PC-9 (cell line): ENCODE results near the gene CAVIN1. TPM values are rescaled to one million over a fixed set of nuclear protein-coding genes. Genes with fewer than 3 reads are reported as not detected.
"Not testable (repeated sequence)": the region's sequence is repeated elsewhere in the genome, so short reads cannot be mapped to it uniquely, and the experiment has no call there.

Experiments used
- BruUV-seq: library from RNA; stranded (reverse); fragments of 400-500 nt; replicated peaks from 2 replicates; lab custom pipeline; 2021; lab: Mats Ljungman, UMichigan
- CTCF ChIA-PET: fragments of 300-600 bp; sonication (Branson Sonifier 250); formaldehyde crosslinking; loops from one replicate; lab custom pipeline; 2022; ENCODE audit warnings: antibody characterized with exemption; lab: Charles Lee
- POLR2A ChIA-PET: fragments of 300-600 bp; sonication (Branson Sonifier 250); formaldehyde crosslinking; loops from one replicate; lab custom pipeline; 2022; ENCODE audit warnings: antibody characterized with exemption; ENCODE audit not compliant: unreplicated experiment; lab: Charles Lee
- DNase-seq, 2 experiments: peaks; one replicate each; pipeline versions ENCODE4 v3.0.0 to v3.0.0-alpha.2; 2015 to 2022; ENCODE audit warnings: mixed read lengths in 1 of 2
- H2AFZ ChIP-seq: fragments of 200-600 bp; sonication (generic); 2 replicates; pipeline ENCODE4 v1.8.1; 2017; ENCODE audit warnings: antibody characterized with exemption
- H3F3A ChIP-seq: fragments of 200-600 bp; sonication (generic); 2 replicates; pipeline ENCODE4 v1.8.1; 2017; ENCODE audit warnings: antibody characterized with exemption, mild to moderate bottlenecking, low read depth; ENCODE audit not compliant: insufficient read depth
- H3K27ac ChIP-seq: fragments of 200-600 bp; sonication (generic); 2 replicates; pipeline ENCODE4 v1.6.1; 2016; ENCODE audit warnings: mixed run types
- H3K27me3 ChIP-seq: fragments of 200-600 bp; sonication (generic); 2 replicates; pipeline ENCODE4 v1.6.1; 2016; ENCODE audit warnings: low read depth, mixed run types; ENCODE audit not compliant: insufficient read depth
- H3K36me3 ChIP-seq: fragments of 200-600 bp; sonication (generic); 2 replicates; pipeline ENCODE4 v1.6.1; 2016; ENCODE audit warnings: low read depth, mixed run types
- H3K4me1 ChIP-seq: fragments of 200-600 bp; sonication (generic); replicated peaks from 2 replicates; pipeline ENCODE4 v1.6.1; 2016; ENCODE audit warnings: mixed run types; ENCODE audit not compliant: insufficient read depth
- H3K4me2 ChIP-seq: fragments of 200-600 bp; sonication (generic); 2 replicates; pipeline ENCODE4 v1.6.1; 2017; ENCODE audit warnings: mixed run types
- H3K4me3 ChIP-seq: fragments of 200-600 bp; sonication (generic); 2 replicates; pipeline ENCODE4 v1.6.1; 2016; ENCODE audit warnings: mixed run types
- H3K79me2 ChIP-seq: fragments of 200-600 bp; sonication (generic); 2 replicates; pipeline ENCODE4 v1.6.1; 2017; ENCODE audit warnings: low read depth, mixed run types
- H3K9me2 ChIP-seq: fragments of 200-600 bp; sonication (generic); 2 replicates; pipeline ENCODE4 v1.8.1; 2017; ENCODE audit warnings: mild to moderate bottlenecking; ENCODE audit not compliant: insufficient read depth
- H3K9me3 ChIP-seq: fragments of 200-600 bp; sonication (generic); 2 replicates; pipeline ENCODE4 v1.8.1; 2016; ENCODE audit warnings: low read depth; ENCODE audit not compliant: insufficient read depth
- H4K20me1 ChIP-seq: fragments of 200-600 bp; sonication (generic); 2 replicates; pipeline ENCODE4 v1.8.1; 2017; ENCODE audit not compliant: insufficient read depth
- CTCF ChIP-seq: fragments of 200-600 bp; sonication (generic); conservative IDR thresholded peaks from 2 replicates; pipeline ENCODE4 v1.6.1; 2017; ENCODE audit warnings: mixed run types, antibody characterized with exemption, mild to moderate bottlenecking, moderate library complexity
- EZH2 ChIP-seq: fragments of 200-600 bp; sonication (generic); IDR thresholded peaks from 2 replicates; pipeline ENCODE4 v1.8.0; 2017; ENCODE audit warnings: antibody characterized with exemption, low read depth
- intact Hi-C: fragments of 100-400 bp; cut with micrococcal nuclease; formaldehyde crosslinking; loops from one replicate; pipeline ENCODE4 v1.10.0; 2022; ENCODE audit not compliant: unreplicated experiment
- total RNA-seq: library from RNA; stranded (reverse); gene quantifications from 2 replicates; pipeline ENCODE4 v1.2.3, GENCODE V29; 2021

Gene CAVIN1
- total RNA-seq, 1 experiment from 2014 or later, result 170 TPM

DNA sequence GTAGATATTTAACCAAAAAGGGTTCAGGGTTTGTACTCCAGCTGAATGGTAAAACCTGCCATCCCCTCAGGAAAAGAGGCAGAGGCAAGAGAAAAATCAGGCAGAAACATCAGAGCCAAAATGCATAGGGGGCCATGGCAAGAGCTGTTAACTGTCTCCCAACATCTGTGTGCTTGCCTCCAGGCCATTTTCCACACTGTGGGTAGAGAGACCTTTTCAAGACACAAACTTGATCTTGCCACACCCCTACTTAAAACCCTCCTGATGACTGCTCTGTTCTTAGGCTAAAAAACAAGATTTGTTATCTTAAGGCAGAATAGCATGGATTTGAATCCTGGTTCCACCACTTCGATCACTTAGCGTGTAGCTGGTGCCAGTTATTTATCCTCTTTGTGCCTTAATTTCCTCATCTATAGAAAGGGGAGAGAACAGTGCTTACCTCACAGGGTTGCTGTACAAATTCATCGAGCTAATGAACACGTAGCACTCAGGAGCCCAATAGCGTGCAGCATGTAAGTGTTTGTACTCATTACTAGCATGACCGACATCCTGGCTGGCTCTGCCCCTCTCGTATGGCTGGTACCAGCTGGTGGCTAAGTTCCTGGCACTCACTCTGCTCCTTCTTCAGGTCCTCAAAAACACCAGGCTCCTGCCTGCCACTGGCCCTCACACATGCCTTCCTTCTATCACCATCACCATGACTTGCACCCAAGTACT lies 60.7 kb downstream of the CAVIN1 start:
- POLR2A ChIA-PET, result no interaction called here

GRCh38 chr17:42361781-42362186 lies 61.3 kb downstream of the CAVIN1 start:
- Histone ChIP-seq H3K4me1 (no peaks in the 10 kb centered on the region), H2AFZ (no peak overlapping the region), H3K4me2 (no peak overlapping the region), H3K9me3 (no peaks in the 10 kb centered on the region), H3K4me3 (no peak overlapping the region), H3K27me3 (no peaks in the 10 kb centered on the region), H3F3A (peaks cover 7% of the 10 kb centered on the region), H3K27ac (no peak overlapping the region), H4K20me1 (0 out of 2 replicates have a peak, but pooled peaks cover 4% of the 10 kb centered on the region), H3K36me3 (no peaks in the 10 kb centered on the region), H3K79me2 (peaks cover 45% of the 10 kb centered on the region), H3K9me2 (no peaks in the 10 kb centered on the region)
- intact Hi-C loops, result no loop called here
- CTCF ChIA-PET, result no interaction called here
- no peak for TF ChIP-seq EZH2
- TF ChIP-seq CTCF, result no peak
- no TSS peak for BruUV-seq
- POLR2A ChIA-PET, result no interaction called here
- DNase-seq, result no peak

More for the DNA sequence above, 60.7 kb downstream of the CAVIN1 start:
- H3K36me3 ChIP-seq, result no peaks in the 10 kb centered on the region
- H3K4me1 ChIP-seq, result no peaks in the 10 kb centered on the region
- no peak for DNase-seq
- no peak overlapping the region for H3K27ac ChIP-seq
- TF ChIP-seq CTCF (no peak), EZH2 (no peak)
- BruUV-seq, result no TSS peak
- intact Hi-C loops, result no loop called here
- H3K4me3 ChIP-seq, result no peak overlapping the region
- H3K9me3 ChIP-seq, result no peaks in the 10 kb centered on the region
- H3K79me2 ChIP-seq, result peaks cover 47% of the 10 kb centered on the region
- CTCF ChIA-PET, result interaction anchor here (0.5 kb wide), 1 partner anchor 522 kb away, joined by 3 read pairs; no protein-coding TSS in a partner anchor
- H2AFZ ChIP-seq, result no peak overlapping the region
- H3F3A ChIP-seq, result peaks cover 7% of the 10 kb centered on the region
- H3K27me3 ChIP-seq, result no peaks in the 10 kb centered on the region
- H4K20me1 ChIP-seq, result 0 out of 2 replicates have a peak, but pooled peaks cover 4% of the 10 kb centered on the region
- H3K9me2 ChIP-seq, result no peaks in the 10 kb centered on the region
- H3K4me2 ChIP-seq, result no peak overlapping the region

DNA sequence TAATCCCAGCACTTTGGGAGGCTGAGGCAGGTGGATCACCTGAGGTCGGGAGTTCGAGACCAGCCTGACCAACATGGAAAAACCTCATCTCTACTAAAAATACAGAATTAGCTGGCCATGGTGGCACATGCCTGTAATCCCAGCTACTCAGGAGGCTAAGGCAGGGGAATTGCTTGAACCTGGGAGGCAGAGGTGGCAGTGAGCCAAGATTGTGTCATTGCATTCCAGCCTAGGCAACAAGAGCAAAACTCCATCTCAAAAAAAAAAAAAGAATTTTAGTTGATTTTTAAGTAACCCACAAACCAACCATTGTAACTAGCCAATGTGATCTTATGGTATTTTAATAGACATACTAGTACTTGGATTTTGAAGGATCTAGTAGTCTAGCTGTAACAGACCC lies 62.7 kb downstream of the CAVIN1 start:
- H3K27me3 ChIP-seq, BruUV-seq, H2AFZ ChIP-seq, POLR2A ChIA-PET, H3K4me3 ChIP-seq, H3K4me1 ChIP-seq, H4K20me1 ChIP-seq, H3K4me2 ChIP-seq, H3K9me3 ChIP-seq, intact Hi-C loops, H3K27ac ChIP-seq, H3K9me2 ChIP-seq, H3F3A ChIP-seq, H3K36me3 ChIP-seq: not testable (repeated sequence)
- peak in 1 of 2 experiments; percentile 31 for DNase-seq
- CTCF ChIA-PET, result interaction anchor here (0.7 kb wide), 1 partner anchor 20 kb away, joined by 5 read pairs; no protein-coding TSS in a partner anchor
- H3K79me2 ChIP-seq, result peaks cover 43% of the 10 kb centered on the region
